HepG2 (cell line): ENCODE results near the gene MAN2A1. TPM values are rescaled to one million over a fixed set of nuclear protein-coding genes. Genes with fewer than 3 reads are reported as not detected.

Experiments used
- ATAD3A ChIP-seq: sonication (generic); formaldehyde crosslinking; IDR thresholded peaks from 2 replicates; pipeline ENCODE4 v1.4.0; 2020; ENCODE audit warnings: missing genetic modification reagents
- BRCA1 ChIP-seq: sonication (generic); formaldehyde crosslinking; IDR thresholded peaks from 2 replicates; pipeline ENCODE4 v1.4.0; 2020; ENCODE audit warnings: missing genetic modification reagents
- ELF1 ChIP-seq: sonication (generic); formaldehyde crosslinking; IDR thresholded peaks from 2 replicates; pipeline ENCODE4 v1.4.0; 2020; ENCODE audit warnings: missing genetic modification reagents
- EP300 ChIP-seq, 3 experiments: sonication (generic) in 1 of 3; formaldehyde crosslinking in 1 of 3; IDR thresholded peaks; 2 replicates each; pipeline versions ENCODE4 v1.5.1 to v1.6.1; 2011 to 2020; ENCODE audit warnings: low read depth in 2 of 3, low read length in 2 of 3, borderline replicate concordance in 1 of 3, improper control_type of control experiment in 1 of 3, mild to moderate bottlenecking in 1 of 3, missing genetic modification reagents in 1 of 3, moderate library complexity in 1 of 3
- FIP1L1 ChIP-seq: fragments of 200-400 bp; formaldehyde crosslinking; IDR thresholded peaks from 2 replicates; pipeline ENCODE4 v1.6.1; 2018; ENCODE audit warnings: low read depth, mild to moderate bottlenecking, low read length, moderate library complexity, borderline replicate concordance; ENCODE audit not compliant: insufficient read depth
- KLF12 ChIP-seq: sonication (generic); formaldehyde crosslinking; IDR thresholded peaks from 2 replicates; pipeline ENCODE4 v1.4.0; 2020; ENCODE audit warnings: missing genetic modification reagents, borderline replicate concordance
- NCOA2 ChIP-seq: sonication (generic); formaldehyde crosslinking; IDR thresholded peaks from 2 replicates; pipeline ENCODE4 v1.8.0; 2022; ENCODE audit warnings: inconsistent platforms
- NFIB ChIP-seq: sonication (generic); formaldehyde crosslinking; IDR thresholded peaks from 2 replicates; pipeline ENCODE4 v1.9.0; 2021; ENCODE audit warnings: missing genetic modification reagents, mild to moderate bottlenecking, borderline replicate concordance
- PAF1 ChIP-seq: IDR thresholded peaks from 2 replicates; pipeline ENCODE4 v1.6.1; 2016; ENCODE audit warnings: missing genetic modification reagents, missing compliant biosample characterization
- TAF1 ChIP-seq: sonication (generic); formaldehyde crosslinking; IDR thresholded peaks from 2 replicates; pipeline ENCODE4 v1.4.0; 2020; ENCODE audit warnings: missing genetic modification reagents
- TFAP4 ChIP-seq: sonication (generic); IDR thresholded peaks from 2 replicates; pipeline ENCODE4 v1.6.1; 2016; ENCODE audit warnings: low read depth, borderline replicate concordance
- ZBTB39 ChIP-seq: sonication (generic); formaldehyde crosslinking; IDR thresholded peaks from 2 replicates; pipeline ENCODE4 v1.5.0; 2020; ENCODE audit warnings: missing genetic modification reagents
- ZBTB42 ChIP-seq: sonication (generic); formaldehyde crosslinking; IDR thresholded peaks from 2 replicates; pipeline ENCODE4 v1.5.0; 2020; ENCODE audit warnings: mild to moderate bottlenecking, missing genetic modification reagents
- ZFP91 ChIP-seq: sonication (generic); formaldehyde crosslinking; IDR thresholded peaks from 2 replicates; pipeline ENCODE4 v1.9.0; 2022; ENCODE audit warnings: missing genetic modification reagents, mild to moderate bottlenecking, borderline replicate concordance
- ZNF138 ChIP-seq: sonication (generic); formaldehyde crosslinking; IDR thresholded peaks from 2 replicates; pipeline ENCODE4 v1.5.0; 2020; ENCODE audit warnings: mild to moderate bottlenecking, low read depth, missing genetic modification reagents
- ZNF263 ChIP-seq: sonication (generic); formaldehyde crosslinking; IDR thresholded peaks from 2 replicates; pipeline ENCODE4 v1.4.0; 2020; ENCODE audit warnings: missing genetic modification reagents
- ZNF326 ChIP-seq: sonication (generic); formaldehyde crosslinking; IDR thresholded peaks from 2 replicates; pipeline ENCODE4 v1.4.0; 2020; ENCODE audit warnings: missing genetic modification reagents, borderline replicate concordance
- ZNF367 ChIP-seq: sonication (generic); formaldehyde crosslinking; IDR thresholded peaks from 2 replicates; pipeline ENCODE4 v1.4.0; 2020; ENCODE audit warnings: missing genetic modification reagents, borderline replicate concordance
- ZNF468 ChIP-seq: sonication (generic); formaldehyde crosslinking; IDR thresholded peaks from 2 replicates; pipeline ENCODE4 v1.8.0; 2022; ENCODE audit warnings: mild to moderate bottlenecking, moderate library complexity, missing genetic modification reagents
- ZNF503 ChIP-seq: sonication (generic); formaldehyde crosslinking; IDR thresholded peaks from 2 replicates; pipeline ENCODE4 v1.4.0; 2020; ENCODE audit warnings: missing genetic modification reagents
- ZNF570 ChIP-seq: sonication (generic); formaldehyde crosslinking; IDR thresholded peaks from 2 replicates; pipeline ENCODE4 v1.4.0; 2020; ENCODE audit warnings: mild to moderate bottlenecking, missing genetic modification reagents, borderline replicate concordance
- ZNF703 ChIP-seq: sonication (generic); formaldehyde crosslinking; IDR thresholded peaks from 2 replicates; pipeline ENCODE4 v1.5.1; 2020; ENCODE audit warnings: missing genetic modification reagents, mild to moderate bottlenecking, moderate library complexity, borderline replicate concordance
- ZNF792 ChIP-seq: IDR thresholded peaks from 2 replicates; pipeline ENCODE4 v1.6.1; 2016
- polyA plus RNA-seq, 8 experiments: library from polyadenylated mRNA; depleted of rRNA in 3 of 8; stranded (reverse) in 7 of 8; unstranded in 1 of 8; fragments of >200 nt; fragmentation: Illumina TruSeq in 4 of 8; extraction: Trizol in 4 of 8; gene quantifications; 2 replicates each; pipeline versions ENCODE4 v1.2.1 to v1.2.3, GENCODE V29; 2011 to 2016; ENCODE audit warnings: low read depth in 4 of 8, missing spikeins in 1 of 8, mixed read lengths in 1 of 8; ENCODE audit not compliant: insufficient read depth in 1 of 8
- total RNA-seq, 5 experiments: library from RNA; depleted of rRNA; stranded (reverse); fragments of >200 nt; fragmentation: Illumina TruSeq; extraction: Trizol; gene quantifications; 2 replicates each; pipeline ENCODE4 v1.2.3, GENCODE V29; 2016; ENCODE audit warnings: low read depth in 1 of 5

The MAN2A1 gene
- total and polyA plus RNA-seq, 2 of the 13 experiments (the other 11 are each of a cell fraction or from before 2014, with no cell fraction given): 56.2 to 80.5 TPM

- TF ChIP-seq NFIB (CRISPR knock-in tag) (no peak), ATAD3A (CRISPR knock-in tag) (no peak), ZNF138 (CRISPR knock-in tag) (no peak), ZNF503 (CRISPR knock-in tag) (peak; percentile 22; the same call in 1 of the 2 replicates), TFAP4 (no peak), ZNF703 (CRISPR knock-in tag) (0 out of 2 replicates have a peak, but pooled peaks have one; percentile 73), ZNF468 (CRISPR knock-in tag) (no peak), NCOA2 (peak; percentile 95), TAF1 (CRISPR knock-in tag) (no peak), ZNF792 (CRISPR knock-in tag) (peak; percentile 16; the same call in 1 of the 2 replicates), ZFP91 (0 out of 2 replicates have a peak, but pooled peaks have one; percentile 41), BRCA1 (CRISPR knock-in tag) (no peak), ZNF570 (CRISPR knock-in tag) (no peak), ZBTB39 (CRISPR knock-in tag) (no peak), ZNF367 (CRISPR knock-in tag) (no peak), PAF1 (CRISPR knock-in tag) (no peak), KLF12 (CRISPR knock-in tag) (peak; percentile 72), ZBTB42 (CRISPR knock-in tag) (0 out of 2 replicates have a peak, but pooled peaks have one; percentile 42), ZNF263 (CRISPR knock-in tag) (no peak), ELF1 (CRISPR knock-in tag) (no peak; the same call in 1 of the 2 replicates), EP300 (IDR thresholded peaks at IDR 0.05; ENCODE audit: low read depth in 2 of 2, low read length in 2 of 2) (peak in 1 of 2 experiments; percentile 84), EP300 (CRISPR knock-in tag; IDR thresholded peaks at IDR 0.05; ENCODE audit: borderline replicate concordance) (peak; percentile 87; the same call in 1 of the 2 replicates), ZNF326 (CRISPR knock-in tag) (no peak), FIP1L1 (no peak)
Observed at GRCh38 chr5:109900911-109901627, 211.3 kb downstream of the MAN2A1 start (continued).
